Measurements from ENCODE around the gene ACYP2.

DNA sequence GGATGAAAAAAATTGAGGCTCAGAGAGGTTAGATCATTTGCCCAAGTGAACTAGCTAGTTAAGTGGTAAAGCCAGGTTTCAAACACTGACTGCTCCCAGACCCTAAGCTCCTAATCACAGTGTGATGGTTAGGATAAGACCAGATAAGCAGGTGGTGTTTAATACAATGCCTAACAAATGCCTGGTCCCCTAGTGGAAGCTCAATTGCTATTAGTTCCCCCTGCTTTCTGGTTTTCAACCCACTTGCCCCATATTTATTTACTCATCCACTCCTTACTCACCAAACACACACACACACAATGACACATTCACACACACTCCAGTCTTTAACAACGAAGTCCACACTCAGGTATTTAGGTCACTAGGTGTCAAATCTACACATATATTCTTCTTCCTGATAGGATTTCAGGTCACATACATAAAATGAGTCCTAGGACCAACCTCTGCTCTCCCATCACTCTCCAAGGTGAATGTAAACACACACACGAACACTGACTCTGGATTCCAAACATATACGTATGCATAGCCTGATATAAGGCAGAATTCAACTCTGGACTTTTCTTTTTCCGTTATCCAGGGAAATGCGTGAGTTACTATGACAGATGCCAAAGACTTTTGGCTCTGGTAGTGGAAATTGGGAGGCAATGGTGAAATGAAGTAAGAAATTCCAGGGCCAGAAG lies 214.2 kb downstream of the ACYP2 start:
- no peak for TF ChIP-seq POLR2A (IDR thresholded peaks at IDR 0.05; ENCODE audit: extremely low read depth, insufficient read length)
- TF ChIP-seq, protein P1, sequence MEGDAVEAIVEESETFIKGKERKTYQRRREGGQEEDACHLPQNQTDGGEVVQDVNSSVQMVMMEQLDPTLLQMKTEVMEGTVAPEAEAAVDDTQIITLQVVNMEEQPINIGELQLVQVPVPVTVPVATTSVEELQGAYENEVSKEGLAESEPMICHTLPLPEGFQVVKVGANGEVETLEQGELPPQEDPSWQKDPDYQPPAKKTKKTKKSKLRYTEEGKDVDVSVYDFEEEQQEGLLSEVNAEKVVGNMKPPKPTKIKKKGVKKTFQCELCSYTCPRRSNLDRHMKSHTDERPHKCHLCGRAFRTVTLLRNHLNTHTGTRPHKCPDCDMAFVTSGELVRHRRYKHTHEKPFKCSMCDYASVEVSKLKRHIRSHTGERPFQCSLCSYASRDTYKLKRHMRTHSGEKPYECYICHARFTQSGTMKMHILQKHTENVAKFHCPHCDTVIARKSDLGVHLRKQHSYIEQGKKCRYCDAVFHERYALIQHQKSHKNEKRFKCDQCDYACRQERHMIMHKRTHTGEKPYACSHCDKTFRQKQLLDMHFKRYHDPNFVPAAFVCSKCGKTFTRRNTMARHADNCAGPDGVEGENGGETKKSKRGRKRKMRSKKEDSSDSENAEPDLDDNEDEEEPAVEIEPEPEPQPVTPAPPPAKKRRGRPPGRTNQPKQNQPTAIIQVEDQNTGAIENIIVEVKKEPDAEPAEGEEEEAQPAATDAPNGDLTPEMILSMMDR (IDR thresholded peaks at IDR 0.05; ENCODE audit: low read depth, low read length): no peak
- TF ChIP-seq MYC (IDR thresholded peaks at IDR 0.05; ENCODE audit: low read depth, low read length): no peak

Measured in NB4 (cell line).